Omental fat pad (tissue), 4 donors: ENCODE measurements around the gene SYNE4. TPM values are rescaled to one million over a fixed set of nuclear protein-coding genes. Genes with fewer than 3 reads are reported as not detected.
A peak's percentile ranks its signal among the peaks of the same experiment; 100 is the strongest.
"Not testable (repeated sequence)": the region's sequence is repeated elsewhere in the genome, so short reads cannot be mapped to it uniquely, and the experiment has no call there.

Experiments used
- ATAC-seq: fragments of 150-250 bp; one replicate; pipeline ENCODE4 v1.9.1; 2016; ENCODE audit warnings: mild to moderate bottlenecking, moderate library complexity; ENCODE audit not compliant: low FRiP score
- DNase-seq: peaks from one replicate; pipeline ENCODE4 v3.0.0-alpha.2; 2019; ENCODE audit warnings: low spot score
- CTCF ChIP-seq, 3 donors: fragments of 450-650 bp; IDR thresholded peaks; one replicate each; pipeline ENCODE4 v1.5.1; 2016 to 2017; ENCODE audit warnings: antibody characterized with exemption in 3 of 3, mild to moderate bottlenecking in 3 of 3, moderate library complexity in 2 of 3
- total RNA-seq, 4 donors: library from RNA; depleted of rRNA; stranded (reverse); fragments of >200 nt; gene quantifications; one replicate each; pipeline ENCODE4 v1.1.0, GENCODE V29; 2016

SYNE4 gene
- total RNA-seq, 4 donors from 2014 or later: 0.28 to 0.79 (median 0.50) TPM; not detected in 1

- TF ChIP-seq CTCF (IDR thresholded peaks at IDR 0.05): no peak
- no peak for ATAC-seq
These were observed 39.2 kb upstream of the SYNE4 start for GRCh38 chr19:36047835-36048234.

GRCh38 chr19:36046443-36047050 is 37.9 kb upstream of the SYNE4 start:
- ATAC-seq: no peak
- no peak for TF ChIP-seq CTCF (IDR thresholded peaks at IDR 0.05)
- no peak for DNase-seq

More at GRCh38 chr19:36047835-36048234, 39.2 kb upstream of the SYNE4 start:
- DNase-seq: no peak

GRCh38 chr19:36043952-36044351 is 35.3 kb upstream of the SYNE4 start:
- ATAC-seq: no peak

GRCh38 chr19:36041831-36042230 is 33.2 kb upstream of the SYNE4 start:
- no peak for TF ChIP-seq CTCF (IDR thresholded peaks at IDR 0.05)
- DNase-seq (no peak), ATAC-seq (peak; percentile 89)

More at GRCh38 chr19:36043952-36044351, 35.3 kb upstream of the SYNE4 start:
- no peak for DNase-seq
- TF ChIP-seq CTCF (IDR thresholded peaks at IDR 0.05): no peak

GRCh38 chr19:36041092-36041491 is 32.5 kb upstream of the SYNE4 start:
- not testable (repeated sequence) for ATAC-seq, DNase-seq

- DNase-seq (no peak), ATAC-seq (no peak)
- no peak for TF ChIP-seq CTCF (IDR thresholded peaks at IDR 0.05)
These were observed 31.9 kb upstream of the SYNE4 start for GRCh38 chr19:36040495-36040894.

GRCh38 chr19:36032251-36033104 is 23.9 kb upstream of the SYNE4 start, which contains the start of gene CLIP3:
Gene CLIP3 (minus strand): TSS chr19:36032873. CDS start chr19:36032357, 516 bp downstream.
- no peak for DNase-seq
- peak; percentile 45 for ATAC-seq

More at GRCh38 chr19:36032251-36033104, 23.9 kb upstream of the SYNE4 start, which contains the start of gene CLIP3:
- TF ChIP-seq CTCF (IDR thresholded peaks at IDR 0.05): no peak
